ENCODE measurements around the gene CHRNA5. TPM values are rescaled to one million over a fixed set of nuclear protein-coding genes. Genes with fewer than 3 reads are reported as not detected.

CHRNA5 gene
- total RNA-seq, 4 donors from 2014 or later, result 0.63 to 3.1 (median 1.8) TPM

GRCh38 chr15:78615151-78615589 lies 49.9 kb downstream of the CHRNA5 start:
- ATAC-seq (ENCODE audit: low FRiP score), result no peak
- TF ChIP-seq, protein P1, sequence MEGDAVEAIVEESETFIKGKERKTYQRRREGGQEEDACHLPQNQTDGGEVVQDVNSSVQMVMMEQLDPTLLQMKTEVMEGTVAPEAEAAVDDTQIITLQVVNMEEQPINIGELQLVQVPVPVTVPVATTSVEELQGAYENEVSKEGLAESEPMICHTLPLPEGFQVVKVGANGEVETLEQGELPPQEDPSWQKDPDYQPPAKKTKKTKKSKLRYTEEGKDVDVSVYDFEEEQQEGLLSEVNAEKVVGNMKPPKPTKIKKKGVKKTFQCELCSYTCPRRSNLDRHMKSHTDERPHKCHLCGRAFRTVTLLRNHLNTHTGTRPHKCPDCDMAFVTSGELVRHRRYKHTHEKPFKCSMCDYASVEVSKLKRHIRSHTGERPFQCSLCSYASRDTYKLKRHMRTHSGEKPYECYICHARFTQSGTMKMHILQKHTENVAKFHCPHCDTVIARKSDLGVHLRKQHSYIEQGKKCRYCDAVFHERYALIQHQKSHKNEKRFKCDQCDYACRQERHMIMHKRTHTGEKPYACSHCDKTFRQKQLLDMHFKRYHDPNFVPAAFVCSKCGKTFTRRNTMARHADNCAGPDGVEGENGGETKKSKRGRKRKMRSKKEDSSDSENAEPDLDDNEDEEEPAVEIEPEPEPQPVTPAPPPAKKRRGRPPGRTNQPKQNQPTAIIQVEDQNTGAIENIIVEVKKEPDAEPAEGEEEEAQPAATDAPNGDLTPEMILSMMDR (IDR thresholded peaks at IDR 0.05), result no peak

DNA sequence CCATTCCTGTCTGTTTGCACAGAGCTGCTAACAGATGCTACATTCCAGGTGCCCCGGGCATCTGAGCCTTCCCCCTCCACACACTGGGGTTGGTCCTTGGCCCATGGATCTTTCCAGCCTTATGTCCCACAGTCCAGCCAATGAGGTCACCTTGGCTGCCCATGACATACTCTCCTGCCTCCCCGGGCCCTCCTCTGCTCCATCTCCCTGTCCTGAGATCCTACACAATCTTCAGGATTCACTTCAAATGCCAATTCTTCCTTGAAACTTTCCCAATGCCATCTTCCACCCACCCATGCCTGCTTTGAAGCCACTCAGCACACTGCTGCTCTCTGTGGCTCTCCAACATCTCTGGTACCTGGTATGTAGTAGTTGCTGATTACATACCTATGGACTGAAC lies 51.2 kb downstream of the CHRNA5 start:
- ATAC-seq (ENCODE audit: low FRiP score) (no peak), DNase-seq (ENCODE audit: low spot score) (no peak)
- TF ChIP-seq, protein P1 (IDR thresholded peaks at IDR 0.05), result no peak

More at GRCh38 chr15:78615151-78615589, 49.9 kb downstream of the CHRNA5 start:
- no peak for DNase-seq (ENCODE audit: low spot score)

DNA sequence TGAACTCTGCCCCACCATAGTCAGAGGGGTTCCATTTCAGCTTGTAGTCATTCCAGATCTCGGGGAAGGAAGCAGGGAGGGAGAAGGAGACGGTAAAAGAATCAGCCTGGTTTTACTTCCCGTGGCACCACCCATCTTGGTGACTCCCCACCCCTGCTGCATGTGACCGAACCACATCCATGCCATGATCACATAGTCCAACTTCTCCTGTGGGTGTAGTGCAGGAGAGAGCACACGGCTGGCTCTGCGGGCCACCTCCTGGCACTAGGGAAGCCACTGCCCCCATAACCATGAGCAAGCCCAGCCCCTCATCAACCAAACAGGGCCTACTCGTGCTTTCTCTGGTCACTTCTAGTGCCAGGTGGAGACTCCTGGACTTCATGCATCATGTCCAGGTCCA lies 51.8 kb downstream of the CHRNA5 start:
- TF ChIP-seq, protein P1 (IDR thresholded peaks at IDR 0.05), result no peak
- ATAC-seq (ENCODE audit: low FRiP score) (no peak), DNase-seq (ENCODE audit: low spot score) (no peak)

GRCh38 chr15:78617516-78617915 lies 52.2 kb downstream of the CHRNA5 start:
- TF ChIP-seq, protein P1 (IDR thresholded peaks at IDR 0.05), result no peak
- no peak for ATAC-seq (ENCODE audit: low FRiP score)
- no peak for DNase-seq (ENCODE audit: low spot score)

DNA sequence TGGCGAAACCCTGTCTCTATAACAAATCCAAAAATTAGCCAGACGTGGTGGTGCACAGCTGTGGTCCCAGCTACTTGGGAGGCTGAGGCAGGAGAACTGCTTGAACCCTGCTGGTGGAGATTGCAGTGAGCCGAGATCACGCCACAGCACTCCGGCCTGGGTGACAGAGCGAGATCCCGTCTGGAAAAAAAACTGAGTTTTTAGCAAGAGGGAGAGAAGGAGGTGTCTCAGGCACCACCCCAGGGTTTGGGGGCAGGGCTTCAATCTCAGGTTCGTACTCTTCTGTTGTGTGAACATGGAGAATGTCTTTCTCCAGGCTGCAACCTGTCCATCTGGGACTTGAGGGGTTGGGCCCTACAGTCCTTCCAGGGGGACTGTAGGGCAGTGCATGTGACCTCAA lies 52.7 kb downstream of the CHRNA5 start:
- TF ChIP-seq, protein P1 (IDR thresholded peaks at IDR 0.05), result no peak
- ATAC-seq (ENCODE audit: low FRiP score), result peak; percentile 5
- no peak for DNase-seq (ENCODE audit: low spot score)

- DNase-seq (ENCODE audit: low spot score), result peak; percentile 100
- peak; percentile 77 for ATAC-seq (ENCODE audit: low FRiP score)
- TF ChIP-seq, protein P1 (IDR thresholded peaks at IDR 0.05), result peak in 1 of 3 donors; percentile 81
Measured at GRCh38 chr15:78618490-78618934, 53.2 kb downstream of the CHRNA5 start.
